Brain microvascular endothelial cell (primary cell): ENCODE data around the gene KAZN.

Experiments used
- DNase-seq: peaks from one replicate; pipeline ENCODE4 v3.0.0-alpha.2; 2020
- H3K27ac ChIP-seq: fragments of 250-450 bp; sonication (Bioruptor Pico); 2 replicates; pipeline ENCODE4 v1.5.1; 2020; ENCODE audit warnings: mild to moderate bottlenecking, moderate library complexity
- H3K27me3 ChIP-seq: fragments of 250-450 bp; sonication (Bioruptor Pico); replicated peaks from 2 replicates; pipeline ENCODE4 v1.5.1; 2020; ENCODE audit warnings: mild to moderate bottlenecking
- H3K36me3 ChIP-seq: fragments of 250-450 bp; sonication (Bioruptor Pico); replicated peaks from 2 replicates; pipeline ENCODE4 v1.5.1; 2020; ENCODE audit warnings: mild to moderate bottlenecking
- H3K4me3 ChIP-seq: 2 replicates; pipeline ENCODE4 v1.5.1; 2011; ENCODE audit warnings: low read depth, mild to moderate bottlenecking, control low read depth, low read length, moderate library complexity
- in situ Hi-C: cut with HindIII; loops from 2 replicates; pipeline ENCODE4 v1.10.0; 2017; ENCODE audit warnings: low sequenced_read_pairs, low pct_ligation_motif_present
- TF ChIP-seq, protein P1 (sequence below): IDR thresholded peaks from 2 replicates; pipeline ENCODE4 v1.5.1; 2011; ENCODE audit warnings: low read depth, mild to moderate bottlenecking, moderate library complexity, low read length, control low read depth, inconsistent platforms; ENCODE audit errors: missing control alignments

The KAZN gene

GRCh38 chr1:15153184-15153841, 554.8 kb downstream of the KAZN start, which contains the start of gene TMEM51:
Gene TMEM51 (plus strand): TSS chr1:15153747. CDS start chr1:15215088, 61,341 bp downstream.
- H3K36me3 ChIP-seq, result no peaks in the 10 kb centered on the region
- no peaks in the 10 kb centered on the region for H3K27me3 ChIP-seq
- TF ChIP-seq, protein P1, sequence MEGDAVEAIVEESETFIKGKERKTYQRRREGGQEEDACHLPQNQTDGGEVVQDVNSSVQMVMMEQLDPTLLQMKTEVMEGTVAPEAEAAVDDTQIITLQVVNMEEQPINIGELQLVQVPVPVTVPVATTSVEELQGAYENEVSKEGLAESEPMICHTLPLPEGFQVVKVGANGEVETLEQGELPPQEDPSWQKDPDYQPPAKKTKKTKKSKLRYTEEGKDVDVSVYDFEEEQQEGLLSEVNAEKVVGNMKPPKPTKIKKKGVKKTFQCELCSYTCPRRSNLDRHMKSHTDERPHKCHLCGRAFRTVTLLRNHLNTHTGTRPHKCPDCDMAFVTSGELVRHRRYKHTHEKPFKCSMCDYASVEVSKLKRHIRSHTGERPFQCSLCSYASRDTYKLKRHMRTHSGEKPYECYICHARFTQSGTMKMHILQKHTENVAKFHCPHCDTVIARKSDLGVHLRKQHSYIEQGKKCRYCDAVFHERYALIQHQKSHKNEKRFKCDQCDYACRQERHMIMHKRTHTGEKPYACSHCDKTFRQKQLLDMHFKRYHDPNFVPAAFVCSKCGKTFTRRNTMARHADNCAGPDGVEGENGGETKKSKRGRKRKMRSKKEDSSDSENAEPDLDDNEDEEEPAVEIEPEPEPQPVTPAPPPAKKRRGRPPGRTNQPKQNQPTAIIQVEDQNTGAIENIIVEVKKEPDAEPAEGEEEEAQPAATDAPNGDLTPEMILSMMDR, result no peak
- H3K27ac ChIP-seq, result peak within 1 kb of the TSS; percentile 38
- in situ Hi-C loops, result no loop called here
- DNase-seq, result peak; percentile 19
- H3K4me3 ChIP-seq, result peak within 1 kb of the TSS; percentile 60

GRCh38 chr1:15153842-15154479, 555.5 kb downstream of the KAZN start:
- no peaks in the 10 kb centered on the region for H3K27me3 ChIP-seq
- TF ChIP-seq, protein P1, result peak; percentile 71
- H3K36me3 ChIP-seq, result no peaks in the 10 kb centered on the region
- H3K4me3 ChIP-seq, result peak overlapping the region; percentile 60
- in situ Hi-C loops, result no loop called here
- peak overlapping the region; percentile 38 for H3K27ac ChIP-seq
- DNase-seq, result peak; percentile 32

- no peaks in the 10 kb centered on the region for H3K27me3 ChIP-seq
- peak; percentile 22 for DNase-seq
- TF ChIP-seq, protein P1, result no peak
- H3K36me3 ChIP-seq, result no peaks in the 10 kb centered on the region
- no peak overlapping the region for H3K27ac ChIP-seq
- in situ Hi-C loops, result no loop called here
- peak overlapping the region; percentile 60 for H3K4me3 ChIP-seq
These were observed 556.1 kb downstream of the KAZN start for GRCh38 chr1:15154480-15155036.

DNA sequence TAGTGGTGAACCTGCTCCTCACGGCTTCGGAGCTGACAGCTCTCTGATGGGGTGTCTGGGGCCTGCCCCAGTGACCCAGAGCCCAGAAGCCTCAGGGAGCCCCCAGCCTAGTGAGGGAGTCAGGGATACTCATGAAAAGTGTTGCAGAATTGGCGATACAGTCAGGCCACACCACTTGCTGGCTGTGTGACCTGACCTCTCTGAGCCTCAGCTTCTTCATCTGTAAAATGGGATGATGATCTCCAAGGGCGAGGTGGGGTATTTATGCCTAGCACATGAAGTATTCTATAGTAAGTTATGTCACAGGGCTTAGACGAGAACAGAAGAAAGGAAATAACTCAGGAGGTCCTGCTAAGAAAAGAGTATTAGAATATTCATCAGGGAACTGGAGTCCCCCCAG, 556.7 kb downstream of the KAZN start:
- in situ Hi-C loops, result no loop called here
- Histone ChIP-seq H3K4me3 (no peak overlapping the region), H3K27ac (no peak overlapping the region), H3K27me3 (no peaks in the 10 kb centered on the region), H3K36me3 (no peaks in the 10 kb centered on the region)
- TF ChIP-seq, protein P1, result no peak
- DNase-seq, result no peak

DNA sequence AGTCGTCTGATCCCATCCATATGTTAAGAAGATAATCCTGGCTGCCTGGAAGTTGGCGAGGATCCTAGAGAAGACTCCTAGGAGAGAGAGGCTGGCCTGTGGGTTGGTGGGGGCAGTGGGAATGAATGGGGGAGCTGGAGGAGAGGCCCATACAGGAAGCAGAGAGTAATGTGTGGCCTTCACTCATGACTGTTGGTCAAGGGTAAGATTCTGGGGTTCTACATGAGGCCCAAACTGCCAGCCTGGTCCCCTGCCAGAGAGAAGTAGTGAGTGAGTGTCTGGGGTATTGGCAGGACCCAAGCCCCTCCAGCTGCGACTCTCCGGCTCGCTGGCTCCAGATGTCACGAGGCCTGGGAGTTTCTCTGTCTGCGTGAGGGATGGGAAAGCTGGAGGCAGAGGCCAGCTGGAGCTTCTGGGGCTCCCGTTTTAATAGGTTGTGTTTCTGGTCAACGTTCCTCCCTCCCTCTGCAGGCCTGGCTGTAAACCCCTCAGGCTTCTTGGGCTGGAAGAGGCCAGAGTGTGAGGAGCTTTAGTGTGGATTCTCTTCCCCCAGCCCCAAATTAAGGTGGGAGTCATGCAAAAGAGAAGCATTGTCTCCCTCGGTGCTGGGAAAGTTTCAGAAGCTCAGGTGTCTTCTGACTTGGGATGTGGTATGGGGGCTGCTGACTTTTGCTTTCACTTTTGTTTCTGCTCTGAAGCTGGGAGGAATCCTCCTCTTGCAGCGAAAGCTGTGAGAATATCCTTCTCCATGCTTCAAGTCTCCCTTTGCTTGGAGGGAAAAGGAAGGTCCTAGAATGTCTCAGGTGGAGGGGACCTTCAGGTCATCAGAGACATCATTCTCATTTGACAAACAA, 557.6 kb downstream of the KAZN start:
- no peak overlapping the region for H3K27ac ChIP-seq
- TF ChIP-seq, protein P1, result no peak
- in situ Hi-C loops, result no loop called here
- no peaks in the 10 kb centered on the region for H3K27me3 ChIP-seq
- DNase-seq, result no peak
- H3K4me3 ChIP-seq, result no peak overlapping the region
- no peaks in the 10 kb centered on the region for H3K36me3 ChIP-seq
